Measurements from ENCODE around the gene DDRGK1.

The DDRGK1 gene

GRCh38 chr20:3231116-3231515 is 26.6 kb upstream of the DDRGK1 start:
- DNase-seq (ENCODE audit: low read depth) = no peak
- no peak for TF ChIP-seq CTCF (conservative IDR thresholded peaks at IDR 0.05; ENCODE audit: control insufficient read depth, insufficient read depth, low read depth, low read length)
- H3K4me3 ChIP-seq (ENCODE audit: control insufficient read depth, low read depth, low read length) = no peak overlapping the region

GRCh38 chr20:3229798-3230197 is 25.3 kb upstream of the DDRGK1 start:
- TF ChIP-seq CTCF (conservative IDR thresholded peaks at IDR 0.05; ENCODE audit: control insufficient read depth, insufficient read depth, low read depth, low read length) = no peak
- H3K4me3 ChIP-seq (ENCODE audit: control insufficient read depth, low read depth, low read length) = no peak overlapping the region
- no peak for DNase-seq (ENCODE audit: low read depth)

GRCh38 chr20:3229158-3229557 is 24.7 kb upstream of the DDRGK1 start:
- TF ChIP-seq CTCF (conservative IDR thresholded peaks at IDR 0.05; ENCODE audit: control insufficient read depth, insufficient read depth, low read depth, low read length) = no peak
- no peak overlapping the region for H3K4me3 ChIP-seq (ENCODE audit: control insufficient read depth, low read depth, low read length)
- DNase-seq (ENCODE audit: low read depth) = no peak

- no peak for DNase-seq (ENCODE audit: low read depth)
- no peak overlapping the region for H3K4me3 ChIP-seq (ENCODE audit: control insufficient read depth, low read depth, low read length)
- no peak for TF ChIP-seq CTCF (conservative IDR thresholded peaks at IDR 0.05; ENCODE audit: control insufficient read depth, insufficient read depth, low read depth, low read length)
These were observed 24.2 kb upstream of the DDRGK1 start for GRCh38 chr20:3228750-3229032.

- DNase-seq (ENCODE audit: low read depth) = no peak
- TF ChIP-seq CTCF (conservative IDR thresholded peaks at IDR 0.05; ENCODE audit: control insufficient read depth, insufficient read depth, low read depth, low read length) = no peak
- no peak overlapping the region for H3K4me3 ChIP-seq (ENCODE audit: control insufficient read depth, low read depth, low read length)
These were observed 23.7 kb upstream of the DDRGK1 start for GRCh38 chr20:3227936-3228749.

GRCh38 chr20:3227506-3227905 is 23.0 kb upstream of the DDRGK1 start:
- no peak overlapping the region for H3K4me3 ChIP-seq (ENCODE audit: control insufficient read depth, low read depth, low read length)
- no peak for DNase-seq (ENCODE audit: low read depth)
- no peak for TF ChIP-seq CTCF (conservative IDR thresholded peaks at IDR 0.05; ENCODE audit: control insufficient read depth, insufficient read depth, low read depth, low read length)

GRCh38 chr20:3226864-3227263 is 22.4 kb upstream of the DDRGK1 start:
- no peak for DNase-seq (ENCODE audit: low read depth)
- H3K4me3 ChIP-seq (ENCODE audit: control insufficient read depth, low read depth, low read length) = no peak overlapping the region
- TF ChIP-seq CTCF (conservative IDR thresholded peaks at IDR 0.05; ENCODE audit: control insufficient read depth, insufficient read depth, low read depth, low read length) = no peak
